NCI-H524 treated with DMSO at 0.1 percent for 48 hours (cell line): ENCODE measurements around the gene TBC1D2B.
A peak's percentile ranks its signal among the peaks of the same experiment; 100 is the strongest.

Experiments
- DNase-seq: peaks from one replicate; lab custom pipeline; 2025; lab: John Stamatoyannopoulos, UW

The TBC1D2B gene

DNA sequence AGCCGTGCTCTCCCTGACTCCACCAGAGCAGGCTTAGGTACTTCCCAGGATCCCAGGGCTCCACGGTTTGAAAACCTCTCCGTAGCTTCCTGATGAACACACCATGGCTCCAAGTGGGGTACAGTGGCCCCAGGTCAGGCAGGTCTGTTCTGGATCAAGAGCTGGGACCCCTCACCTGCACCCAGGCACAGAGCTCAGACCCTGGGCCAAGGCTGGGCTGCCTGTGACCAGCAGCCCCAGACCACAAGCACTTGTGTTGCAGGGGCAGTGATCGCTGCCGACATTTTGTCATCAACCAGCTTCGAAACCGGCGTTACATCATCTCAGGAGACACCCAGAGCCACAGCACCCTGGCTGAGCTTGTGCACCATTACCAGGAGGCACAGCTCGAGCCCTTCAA is 20.2 kb upstream of the TBC1D2B start:
- no peak for DNase-seq

DNA sequence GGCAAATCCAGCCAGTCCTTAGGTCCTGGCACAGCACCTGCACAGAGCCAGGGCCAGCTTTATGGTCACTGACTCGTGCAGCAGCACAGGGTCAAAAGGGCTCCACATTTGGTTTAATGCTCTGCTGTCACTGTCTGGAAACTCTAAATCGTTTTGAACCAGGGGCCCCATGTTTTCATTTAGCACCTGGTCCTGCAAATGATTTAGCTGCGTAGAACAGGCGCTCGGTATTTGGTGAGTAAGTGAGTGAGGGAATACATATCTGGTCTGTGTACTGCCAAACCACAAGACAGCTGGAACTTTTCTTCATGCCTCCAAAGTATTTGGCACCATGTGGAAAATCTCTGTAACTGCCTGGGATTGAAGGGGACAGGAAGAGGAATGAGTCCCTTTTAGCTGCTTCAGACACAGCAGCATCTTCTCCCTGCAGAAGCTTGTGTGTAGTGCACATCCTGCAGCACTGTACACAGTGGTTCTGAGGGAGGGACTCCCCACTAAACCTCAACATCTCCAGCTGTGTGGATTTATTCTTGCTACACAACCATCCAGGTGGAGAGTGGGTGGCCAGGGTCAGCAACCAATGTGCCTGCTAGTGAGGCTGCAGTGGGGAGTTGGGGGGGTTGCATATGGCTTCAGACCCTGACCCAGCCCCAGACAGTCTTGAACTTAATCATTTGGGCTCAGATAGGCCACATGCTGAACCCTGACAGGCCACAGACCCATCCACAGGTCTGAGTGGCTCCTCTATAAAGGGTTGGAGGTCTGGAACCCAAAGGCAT is 15.9 kb upstream of the TBC1D2B start:
- no peak for DNase-seq

DNA sequence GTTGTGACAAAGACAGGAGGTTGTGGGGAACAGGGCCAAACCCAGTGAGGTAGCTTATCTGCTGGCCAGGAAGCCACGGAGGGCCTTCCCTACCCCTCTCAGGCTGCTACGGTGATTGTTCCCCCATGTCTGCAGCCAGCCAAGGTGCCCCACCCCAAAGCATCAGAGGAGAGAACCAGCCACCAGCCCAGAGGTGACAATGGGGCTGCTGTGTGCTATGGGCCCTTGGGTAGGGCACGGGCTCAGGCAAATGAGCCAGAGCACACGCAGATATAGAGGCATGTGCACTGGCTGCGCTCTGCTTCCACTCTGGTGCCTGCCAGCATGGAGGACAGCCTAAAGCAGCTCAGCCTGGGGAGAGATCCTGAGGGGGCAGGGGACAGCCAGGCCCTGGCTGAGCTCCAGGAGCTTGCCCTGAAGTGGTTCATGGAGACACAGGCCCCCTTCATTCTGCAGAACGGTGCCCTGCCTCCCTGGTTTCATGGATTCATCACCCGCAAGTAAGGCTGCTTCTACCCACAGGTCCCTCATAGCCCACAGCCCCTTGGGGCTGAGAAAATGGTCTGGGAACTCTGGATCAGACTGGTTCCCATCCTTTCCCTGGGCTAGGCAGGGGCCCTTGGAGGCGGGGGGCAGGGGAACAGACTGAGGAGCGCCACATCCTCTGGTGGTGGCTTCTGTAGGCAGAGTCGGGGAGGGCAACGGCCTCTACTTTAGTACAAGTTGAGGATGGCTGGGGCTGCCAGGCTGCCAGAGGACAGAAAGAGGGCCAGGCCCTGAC is 14.9 kb upstream of the TBC1D2B start, which contains the start of gene SH2D7:
SH2D7 (plus strand) TSS at position 301 of the 781 bp plus-strand sequence; CDS start at position 325, 24 bp downstream.
- no peak for DNase-seq

DNA sequence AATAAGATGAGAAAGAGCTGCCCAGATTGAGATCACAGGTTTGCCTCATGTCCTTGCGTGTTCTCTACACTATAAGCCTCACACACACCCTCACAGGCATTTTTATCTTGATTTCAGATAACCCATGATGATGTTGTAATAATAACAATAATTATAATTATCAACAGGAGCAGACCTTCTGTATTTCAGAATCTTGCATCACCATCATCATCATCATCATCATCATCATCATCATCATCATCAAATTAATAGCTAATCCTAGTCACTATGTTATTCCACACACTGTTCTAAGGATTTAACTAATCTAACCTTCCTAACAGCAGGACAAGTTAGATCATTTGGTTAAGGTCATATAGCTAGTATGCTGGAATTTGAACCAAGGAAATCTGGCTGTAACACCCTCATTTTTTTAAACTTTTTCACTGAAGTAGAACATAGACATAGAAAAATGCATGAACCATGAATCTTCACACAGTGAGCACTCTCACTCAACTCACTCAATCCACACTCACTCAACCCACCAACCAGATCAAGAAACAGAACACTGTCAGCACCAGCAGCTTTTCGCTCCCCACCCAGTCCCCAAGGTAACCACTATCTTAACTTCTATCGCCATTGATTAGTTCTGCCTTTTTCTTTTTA is 13.0 kb upstream of the TBC1D2B start:
- DNase-seq = no peak

DNA sequence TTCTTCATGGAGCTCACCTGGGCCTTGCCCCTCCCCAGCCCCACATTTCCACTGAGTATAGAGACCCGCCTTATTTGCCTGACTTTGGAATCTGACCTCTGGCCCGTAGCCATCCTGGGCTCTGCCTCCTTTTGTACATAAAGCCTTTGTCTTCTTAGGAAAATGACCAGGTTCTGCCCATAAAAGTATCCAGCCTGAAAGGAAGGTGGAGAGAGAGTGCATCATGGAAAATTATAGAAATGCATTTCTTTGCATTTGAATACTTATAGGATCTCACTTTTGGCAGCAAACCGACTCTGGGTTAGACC is 11.2 kb upstream of the TBC1D2B start:
- no peak for DNase-seq

DNA sequence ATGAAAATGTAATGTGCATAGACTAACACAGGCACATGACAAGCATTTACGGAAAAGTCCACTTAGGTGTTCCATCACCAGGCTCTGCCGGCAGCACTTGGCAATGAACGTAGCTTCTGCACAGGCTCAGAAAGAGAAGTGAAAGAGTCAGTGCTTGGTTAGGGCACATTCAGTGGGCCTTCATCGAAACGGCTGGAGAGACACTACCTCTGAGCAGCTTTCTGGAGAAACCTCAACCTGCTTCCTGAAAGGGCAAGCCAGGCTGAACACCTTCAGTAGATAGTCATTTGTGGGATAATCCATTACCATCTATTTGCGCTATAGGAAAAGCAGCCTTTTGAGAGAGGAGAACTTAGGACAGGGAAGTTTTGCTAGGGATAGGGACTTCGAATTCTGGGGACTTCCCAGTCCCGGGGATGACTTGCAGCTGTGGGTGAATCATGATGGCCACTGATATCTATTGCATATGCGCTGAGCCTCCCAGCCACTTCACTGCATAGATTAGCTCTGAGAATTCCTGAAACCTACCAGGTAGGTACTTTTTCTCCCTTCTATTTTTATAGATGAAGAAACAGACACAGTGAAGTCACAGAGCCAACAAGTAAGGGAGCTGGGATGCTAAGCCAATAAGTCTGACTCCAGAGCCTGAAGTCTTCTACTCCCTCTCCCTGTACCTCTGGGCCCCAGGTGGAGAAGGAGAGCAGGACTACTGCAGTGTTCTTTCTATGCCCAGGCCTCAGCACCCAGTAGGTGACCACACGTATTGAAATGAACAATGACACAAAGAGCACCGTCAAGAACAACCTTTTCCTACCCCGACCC is 10.7 kb upstream of the TBC1D2B start:
- no peak for DNase-seq

DNA sequence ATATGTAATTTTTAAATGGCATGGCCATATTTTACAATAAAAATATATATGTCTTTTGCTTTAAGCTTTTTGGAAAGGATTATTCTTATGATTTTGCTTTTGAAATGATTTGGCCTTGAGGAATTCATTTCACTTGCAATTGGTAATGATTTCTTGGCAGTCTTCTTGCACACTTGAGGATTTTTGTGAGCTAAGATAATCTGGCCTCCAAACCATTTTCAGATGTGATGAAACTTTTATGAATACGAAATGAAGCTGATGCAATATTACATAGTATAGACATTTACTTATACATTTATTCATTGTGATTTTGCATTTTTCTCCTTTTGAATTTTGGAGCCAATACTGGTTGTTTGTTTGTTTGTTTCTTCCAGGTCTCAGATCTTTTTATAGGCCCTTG is 8.4 kb upstream of the TBC1D2B start:
- no peak for DNase-seq

DNA sequence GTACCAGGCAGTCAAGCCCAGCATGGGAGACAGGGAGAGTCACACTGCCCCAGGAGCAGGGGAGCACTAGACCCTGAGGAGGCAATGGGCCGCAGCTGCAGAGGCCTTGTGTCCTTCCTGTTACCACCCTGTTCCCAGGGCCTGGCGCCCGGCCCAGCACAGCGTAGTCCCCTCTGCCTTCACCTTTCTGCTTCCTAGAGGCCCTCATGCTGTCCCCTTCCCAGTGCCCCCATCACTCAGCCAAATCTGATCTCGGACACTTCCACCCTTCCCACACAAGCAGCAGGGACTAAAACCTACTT is 6.9 kb upstream of the TBC1D2B start:
- DNase-seq = no peak

DNA sequence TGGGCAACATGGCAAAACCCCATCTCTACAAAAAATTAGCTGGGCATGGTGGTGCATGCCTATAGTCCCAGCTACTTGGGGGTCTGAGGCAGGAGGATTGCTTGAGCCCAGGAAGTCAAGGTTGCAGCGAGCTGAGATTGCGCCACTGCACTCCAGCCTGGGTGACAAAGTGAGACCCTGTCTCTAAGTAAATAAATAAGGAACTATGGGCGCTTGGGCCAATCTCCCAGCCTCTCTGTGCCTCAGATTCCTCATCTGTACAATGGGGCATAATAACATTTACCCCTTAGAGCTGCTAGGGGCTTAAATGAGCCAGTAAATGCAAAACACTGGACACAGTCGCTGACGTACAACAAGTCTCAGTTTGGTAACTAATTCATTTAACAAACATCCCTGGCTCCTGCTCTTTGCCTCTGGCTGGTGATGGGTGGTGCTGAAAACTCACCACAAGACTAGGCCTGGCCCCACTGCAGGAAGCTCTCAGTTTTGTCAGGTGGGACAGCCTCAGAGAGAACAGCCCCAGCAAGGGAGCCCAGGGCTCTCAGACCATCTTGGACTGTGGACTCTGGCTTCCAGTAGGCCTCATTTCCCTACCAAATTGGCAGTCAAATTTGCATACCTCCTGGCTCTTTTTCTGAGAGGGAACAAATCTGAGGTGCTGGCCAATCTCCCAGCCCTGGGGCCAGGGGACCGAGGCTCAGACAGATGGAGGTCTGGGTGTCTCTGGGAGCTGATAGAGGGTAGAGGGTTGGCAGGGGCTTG is 6.4 kb upstream of the TBC1D2B start:
- no peak for DNase-seq

DNA sequence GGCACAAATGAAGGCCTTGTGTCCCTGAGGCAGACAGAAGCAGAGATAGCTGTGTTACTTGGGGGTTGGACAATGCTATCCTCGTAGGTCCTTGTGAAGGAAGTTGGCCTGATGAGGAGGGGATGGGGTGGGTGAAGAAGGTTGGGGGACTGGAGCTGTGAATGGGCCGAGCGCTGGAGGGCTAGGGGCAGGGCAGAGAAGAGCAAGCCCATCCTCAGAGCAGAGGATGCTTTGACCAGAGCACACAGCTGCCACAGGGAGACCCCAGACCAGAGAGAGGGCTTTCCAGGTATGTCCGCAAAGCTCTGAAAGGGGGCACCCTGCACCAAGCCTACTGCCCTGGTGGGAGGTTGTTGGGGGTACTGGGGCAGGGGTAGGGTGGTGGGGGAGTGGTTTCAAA is 5.7 kb upstream of the TBC1D2B start:
- DNase-seq = no peak

DNA sequence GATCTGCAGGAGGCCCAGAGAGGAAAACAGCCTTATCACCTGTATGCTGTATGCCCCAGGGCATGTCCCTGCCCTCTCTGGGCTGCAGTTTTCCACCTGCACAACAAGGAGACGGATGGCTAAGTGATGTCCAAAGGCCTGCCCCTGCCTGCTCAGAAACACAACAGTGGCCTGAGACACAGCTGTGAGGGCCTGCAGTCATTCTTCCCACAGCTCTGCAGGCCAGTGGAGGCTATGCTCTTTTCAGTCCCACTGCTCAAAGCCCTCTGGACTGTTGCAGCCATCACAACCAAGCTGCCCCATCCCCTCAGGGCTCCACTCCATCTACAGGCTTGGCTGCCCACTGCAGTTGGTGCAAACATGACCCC is 5.2 kb upstream of the TBC1D2B start:
- DNase-seq = no peak

DNA sequence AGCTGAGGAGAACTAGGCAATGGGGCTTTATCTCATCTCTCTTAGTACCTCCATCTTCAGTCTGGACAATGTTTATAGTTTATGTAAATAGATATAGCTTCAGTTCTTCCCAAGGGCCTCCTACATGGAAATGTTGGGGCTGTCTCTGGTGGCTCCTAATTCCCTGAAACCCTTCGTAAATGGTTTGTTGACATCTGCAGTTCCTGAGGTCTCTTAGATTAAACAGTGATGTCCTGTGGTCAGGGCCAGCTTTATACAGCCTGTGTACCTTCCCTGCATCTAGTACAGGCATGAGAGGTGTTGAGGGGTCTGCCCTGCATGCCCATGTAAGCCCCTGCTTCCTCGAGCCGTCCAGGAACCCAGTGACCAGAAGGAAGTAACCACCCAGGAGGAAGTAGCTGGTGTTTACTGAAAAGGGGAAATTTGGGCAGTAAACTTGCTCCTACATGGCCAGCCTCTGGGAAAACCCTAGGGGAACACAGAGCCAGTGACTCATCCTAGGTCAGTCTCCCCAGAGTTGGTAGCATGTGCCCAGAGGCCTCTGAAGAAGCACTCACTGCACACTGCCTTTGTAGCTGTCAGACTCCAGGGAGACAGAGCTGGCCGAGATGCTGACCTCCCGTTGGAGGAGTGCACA is 4.7 kb upstream of the TBC1D2B start:
- DNase-seq = no peak

DNA sequence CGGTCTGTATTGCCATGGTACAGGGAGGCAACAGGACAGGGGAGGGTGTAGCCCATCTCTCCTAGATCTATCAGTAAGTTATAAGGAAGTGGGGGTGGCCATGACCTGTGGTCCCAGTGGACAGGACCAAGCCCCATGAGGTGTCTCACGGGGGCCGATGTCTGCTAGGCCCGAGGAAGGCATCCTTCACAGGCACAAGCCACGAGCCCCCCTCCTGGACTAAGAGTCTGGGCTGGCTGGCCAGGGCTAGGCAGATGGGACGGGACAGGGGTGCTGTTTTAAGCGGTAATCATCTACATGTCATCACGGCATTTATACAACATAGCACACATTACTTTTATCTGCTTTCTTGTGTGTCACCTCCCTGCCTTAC is 2.6 kb upstream of the TBC1D2B start:
- no peak for DNase-seq

DNA sequence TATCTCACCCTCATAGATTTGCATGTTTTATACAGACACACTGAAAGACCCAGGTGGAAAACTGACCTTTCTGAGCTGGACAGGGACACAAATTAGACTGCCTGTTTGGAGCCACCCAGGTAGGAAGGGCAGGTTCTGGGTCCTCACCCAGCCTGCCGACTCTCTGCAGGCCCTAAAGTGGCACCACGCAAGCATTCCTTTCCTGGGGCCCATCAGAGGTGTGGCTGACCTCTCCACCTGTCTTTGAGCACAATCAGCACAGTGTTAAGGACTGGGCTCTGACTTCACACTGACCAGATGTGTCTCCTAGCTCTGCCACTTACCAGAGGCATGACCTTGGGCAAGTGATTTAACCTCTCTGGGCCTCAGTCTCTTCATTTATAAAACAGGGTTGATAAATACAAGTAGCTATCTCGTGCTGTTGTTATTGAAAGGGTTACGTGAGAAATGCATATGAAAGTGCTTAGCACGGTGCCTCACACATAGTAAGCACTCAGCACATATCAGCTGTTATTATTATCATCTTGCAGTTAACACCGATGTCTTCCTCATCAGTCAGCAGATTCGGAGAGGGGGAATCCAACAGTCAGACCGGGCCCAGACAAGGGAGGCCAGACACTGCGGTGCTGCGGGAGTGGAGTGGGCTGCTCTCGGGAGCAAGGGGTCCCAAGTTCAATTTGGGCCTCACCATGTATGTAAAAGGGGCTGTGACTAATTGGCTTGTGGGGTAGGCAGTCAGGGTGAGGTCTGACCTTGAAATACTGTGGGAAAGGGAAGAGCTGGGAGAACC is 2.0 kb upstream of the TBC1D2B start:
- DNase-seq = no peak

DNA sequence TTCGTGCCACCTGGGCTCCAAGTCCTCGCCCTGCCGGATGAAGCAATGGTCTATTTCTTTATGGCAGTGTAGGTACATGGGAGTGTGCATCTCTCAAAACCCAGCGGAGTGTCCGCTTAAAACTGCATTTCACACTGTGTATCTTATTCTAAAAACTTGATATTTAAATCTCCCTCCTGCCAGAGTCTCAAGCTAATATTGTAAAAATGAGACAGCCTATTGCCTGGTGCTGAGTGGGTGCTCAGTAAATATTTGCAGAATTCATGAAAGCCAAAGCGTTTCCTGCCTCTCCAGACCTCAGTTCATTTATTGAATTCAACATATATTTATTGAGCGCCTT is 330 bp upstream of the TBC1D2B start:
- no peak for DNase-seq

DNA sequence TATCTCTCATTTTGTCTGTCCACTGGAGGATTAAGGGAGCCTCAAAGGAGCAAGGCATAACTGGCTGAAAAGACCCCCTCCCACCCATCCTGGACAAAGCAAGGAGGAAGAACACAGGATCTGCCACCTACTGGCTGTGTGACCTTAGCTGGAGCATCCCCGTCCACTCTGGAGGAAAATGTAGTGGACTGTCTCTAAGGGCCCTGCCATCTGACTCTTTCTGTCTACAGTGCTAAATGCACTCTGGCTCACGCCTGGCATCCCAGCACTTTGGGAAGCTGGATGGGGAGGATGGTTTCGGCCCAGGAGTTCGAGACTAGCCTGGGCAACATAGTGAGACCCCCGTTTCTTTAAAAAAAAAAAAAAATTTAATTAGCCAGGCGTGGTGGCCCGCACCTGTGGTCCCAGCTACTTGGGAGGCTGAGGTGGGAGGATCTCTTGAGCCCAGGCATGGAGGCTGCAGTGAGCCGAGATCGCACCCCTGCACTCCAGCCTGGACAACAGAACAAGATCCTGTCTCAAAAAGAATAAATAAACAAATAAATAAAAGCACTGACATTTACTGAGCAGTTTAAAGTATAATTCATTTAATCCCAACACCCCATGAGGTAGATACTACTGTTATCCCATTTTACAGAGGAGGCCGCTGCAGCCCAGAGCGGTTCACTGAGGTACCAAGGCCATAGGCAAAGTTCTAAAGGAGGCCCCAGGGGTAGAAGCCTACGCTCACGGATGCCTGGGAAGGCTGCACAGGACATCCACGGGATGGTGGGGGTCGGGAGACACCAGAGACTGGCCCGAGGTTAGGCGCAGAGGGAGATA is 1.1 kb downstream of the TBC1D2B start:
- DNase-seq = no peak

DNA sequence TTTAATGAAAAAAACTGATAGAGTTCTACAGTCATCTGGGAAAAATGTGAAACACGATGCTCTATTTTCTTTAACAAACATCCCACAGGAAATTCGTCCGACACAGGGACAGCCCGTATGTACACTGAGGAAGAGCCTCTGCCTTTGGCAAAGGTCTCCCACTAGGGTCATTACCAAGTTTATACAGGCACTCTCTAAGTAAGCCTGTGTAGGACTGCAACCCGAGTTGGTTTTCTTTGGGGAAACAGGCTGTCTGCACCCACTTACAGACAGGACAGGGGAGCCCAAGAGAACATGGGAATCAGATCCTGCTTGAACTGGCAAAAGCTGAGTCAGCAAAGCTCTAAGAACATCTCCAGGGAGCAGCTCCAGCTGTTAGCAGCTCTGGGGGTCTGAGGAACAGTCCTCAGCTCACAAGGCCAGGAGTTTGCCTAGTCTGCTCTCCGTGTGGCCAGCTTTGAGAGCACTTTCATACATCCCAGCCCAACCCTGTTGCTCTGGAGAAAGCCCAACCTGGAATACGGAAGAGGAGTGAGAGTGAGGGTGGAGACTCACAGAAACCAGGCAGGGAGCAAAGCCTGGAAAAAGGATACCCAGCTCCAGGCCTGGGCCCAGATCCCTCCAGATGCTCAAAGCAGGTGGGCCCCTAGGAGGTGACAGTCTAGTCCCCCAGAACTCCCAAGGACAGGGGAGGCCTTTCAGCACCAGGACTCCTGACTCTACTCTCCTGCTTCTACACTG is 1.9 kb downstream of the TBC1D2B start:
- peak; percentile 15 for DNase-seq

DNA sequence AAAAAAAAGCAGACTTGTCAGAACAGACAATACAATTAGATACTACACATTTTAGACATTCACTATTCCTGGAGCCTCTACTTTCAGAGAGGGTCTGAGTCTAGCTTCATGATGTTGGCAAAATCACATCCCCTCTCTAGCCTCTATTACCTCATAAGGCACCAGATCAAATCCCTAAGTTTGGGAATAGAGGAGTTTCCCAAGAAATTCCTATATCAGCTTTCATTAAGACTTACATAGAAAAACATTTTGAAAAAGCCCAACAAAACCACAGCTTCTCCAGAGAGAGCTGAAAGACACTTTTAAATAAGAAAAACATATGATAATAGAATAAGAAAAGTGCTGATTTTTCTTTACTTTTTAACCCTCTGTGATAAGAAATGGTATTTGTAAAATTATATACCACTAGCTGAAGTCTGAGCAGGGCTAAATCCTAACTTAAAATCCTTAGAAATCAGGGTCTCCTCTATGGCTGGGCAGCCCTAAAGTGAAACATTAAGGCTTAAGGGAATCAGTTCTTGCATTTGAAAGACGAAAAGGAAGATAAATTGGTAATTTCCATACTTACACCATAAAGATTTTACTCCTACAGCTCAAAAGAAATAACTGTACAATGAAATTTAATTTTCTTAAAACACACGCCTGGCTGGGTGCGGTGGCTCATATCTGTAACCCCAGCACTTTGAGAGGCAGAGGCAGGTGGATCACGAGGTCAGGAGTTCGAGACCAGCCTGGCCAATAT is 4.3 kb downstream of the TBC1D2B start:
- DNase-seq = no peak
